Upper lobe of left lung (tissue), 6 donors: ENCODE measurements around the gene PDZK1. TPM values are rescaled to one million over a fixed set of nuclear protein-coding genes. Genes with fewer than 3 reads are reported as not detected.

Experiments
- ATAC-seq, 2 donors: fragments of 200-7000 bp; cut with Tn5 transposase; one replicate each; pipeline ENCODE4 v1.9.1; 2022; ENCODE audit warnings: mild to moderate bottlenecking in 2 of 2, moderate library complexity in 2 of 2; ENCODE audit not compliant: low FRiP score in 2 of 2
- DNase-seq, 2 donors: peaks; one replicate each; pipeline ENCODE4 v3.0.0-alpha.2; 2019 to 2020
- H3K27ac ChIP-seq, 4 donors: fragments of 200-600 bp; sonication (generic); one replicate each; pipeline ENCODE4 v1.5.1; 2016 to 2019
- H3K27me3 ChIP-seq, 4 donors: fragments of 200-600 bp; sonication (generic); one replicate each; pipeline ENCODE4 v1.5.1; 2017 to 2019
- H3K36me3 ChIP-seq, 4 donors: fragments of 200-600 bp; sonication (generic); one replicate each; pipeline ENCODE4 v1.5.1; 2016 to 2019
- H3K4me1 ChIP-seq, 4 donors: fragments of 200-600 bp; sonication (generic); one replicate each; pipeline ENCODE4 v1.5.1; 2018 to 2019
- H3K4me3 ChIP-seq, 4 donors: fragments of 200-600 bp; sonication (generic); one replicate each; pipeline ENCODE4 v1.5.1; 2017 to 2019; ENCODE audit warnings: mild to moderate bottlenecking in 2 of 4, moderate library complexity in 1 of 4
- H3K9me3 ChIP-seq, 4 donors: fragments of 200-600 bp; sonication (generic); one replicate each; pipeline ENCODE4 v1.5.1; 2018 to 2019
- CTCF ChIP-seq, 6 experiments: fragments of 450-650 bp in 4 of 6; fragments of 200-600 bp in 2 of 6; sonication (generic) in 2 of 6; IDR thresholded peaks; one replicate each; pipeline ENCODE4 v1.5.1; 2016 to 2019; ENCODE audit warnings: antibody characterized with exemption in 6 of 6
- EP300 ChIP-seq, 4 donors: sonication (generic); formaldehyde crosslinking; IDR thresholded peaks; one replicate each; pipeline ENCODE4 v1.5.1; 2017; ENCODE audit warnings: antibody characterized with exemption in 4 of 4, control low read depth in 2 of 4
- POLR2A ChIP-seq, 4 donors: fragments of 450-650 bp; IDR thresholded peaks; one replicate each; pipeline ENCODE4 v1.5.1; 2016 to 2017; ENCODE audit warnings: antibody characterized with exemption in 4 of 4, mild to moderate bottlenecking in 2 of 4
- POLR2AphosphoS5 ChIP-seq, 2 donors: sonication (generic); formaldehyde crosslinking; IDR thresholded peaks; one replicate each; pipeline ENCODE4 v1.5.1; 2017; ENCODE audit warnings: antibody characterized with exemption in 2 of 2
- WGBS, 2 donors: methylation state at CpG; one replicate each; pipeline ENCODE4 v1.1.5; 2017 to 2018; 5-methylcytosine and 5-hydroxymethylcytosine counted together
- total RNA-seq, 6 donors: library from RNA; depleted of rRNA in 4 of 6; stranded (reverse); fragments of >200 nt in 4 of 6; gene quantifications; one replicate each; pipeline versions ENCODE4 v1.1.0 to v1.2.1, GENCODE V29; 2016 to 2021
- donor health status: DM: no; HTN: no; CAD: no; lungs with moderate emphysema.
- donor health status: DM: no; HTN: yes; CAD: no; lungs with severe emphysema.

The PDZK1 gene
- total RNA-seq, 6 donors from 2014 or later: 0.31 to 0.49 TPM; not detected in 4

- Histone ChIP-seq H3K27me3 (no peaks in the 10 kb centered on the region), H3K36me3 (no peaks in the 10 kb centered on the region), H3K4me1 (peaks cover 8 to 12% (median 10%) of the 10 kb centered on the region in 4 donors), H3K4me3 (no peak overlapping the region), H3K27ac (no peak overlapping the region), H3K9me3 (no peaks in the 10 kb centered on the region)
- no peak for DNase-seq
- no peak for ATAC-seq
- TF ChIP-seq POLR2A (IDR thresholded peaks at IDR 0.05): no peak
- TF ChIP-seq CTCF (IDR thresholded peaks at IDR 0.05): no peak
- TF ChIP-seq POLR2AphosphoS5 (IDR thresholded peaks at IDR 0.05): no peak
- TF ChIP-seq EP300 (IDR thresholded peaks at IDR 0.05): no peak
- WGBS, 2 donors: 50 to 65% methylated on average over 1 of the region's 1 CpG
Measured at GRCh38 chr1:145717833-145718232, 10.7 kb upstream of the PDZK1 start.

DNA sequence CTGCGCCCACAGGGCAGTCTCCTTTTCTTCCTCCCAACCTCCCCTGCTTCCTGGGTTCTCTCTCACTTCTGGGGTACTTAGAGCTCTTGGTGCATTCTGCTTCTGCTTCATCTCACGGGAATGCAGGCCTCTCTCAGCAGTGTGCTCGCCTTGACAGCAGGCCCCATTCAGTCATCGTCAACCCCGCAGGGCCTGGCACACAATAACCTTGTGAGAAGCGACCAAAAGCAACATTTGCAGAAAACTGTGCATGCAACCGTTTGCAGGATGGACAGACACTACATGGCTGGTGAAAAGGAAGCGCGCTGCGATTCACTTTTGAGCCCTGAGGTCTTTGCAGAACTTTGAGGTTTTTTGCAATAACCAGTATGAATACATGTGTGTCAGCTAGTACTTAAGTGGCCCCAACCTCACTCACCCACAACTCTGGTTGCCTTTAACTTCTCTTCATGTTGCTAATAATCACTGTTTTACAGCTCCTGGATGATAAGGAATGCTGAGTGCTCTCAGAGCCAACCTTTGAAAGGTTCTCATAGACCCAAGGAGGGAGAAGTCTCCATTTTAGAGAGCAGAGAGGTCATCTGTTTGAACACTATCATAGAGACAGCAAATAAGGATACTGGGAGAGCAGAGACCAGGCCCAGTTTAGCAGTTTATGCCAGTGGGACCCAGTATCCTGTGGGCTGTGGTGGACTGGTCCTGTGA lies 9.6 kb upstream of the PDZK1 start:
- WGBS, 2 donors: 70 to 79% methylated on average over 10 of the region's 10 CpGs
- H3K4me3 ChIP-seq: no peak overlapping the region
- no peaks in the 10 kb centered on the region for H3K9me3 ChIP-seq
- TF ChIP-seq POLR2AphosphoS5 (IDR thresholded peaks at IDR 0.05) (no peak), CTCF (IDR thresholded peaks at IDR 0.05) (no peak), EP300 (IDR thresholded peaks at IDR 0.05) (no peak), POLR2A (IDR thresholded peaks at IDR 0.05) (no peak)
- no peaks in the 10 kb centered on the region for H3K27me3 ChIP-seq
- ATAC-seq (no peak), DNase-seq (no peak)
- H3K36me3 ChIP-seq: no peaks in the 10 kb centered on the region
- no peak overlapping the region for H3K27ac ChIP-seq
- peaks cover 8 to 12% (median 10%) of the 10 kb centered on the region in 4 donors for H3K4me1 ChIP-seq

DNA sequence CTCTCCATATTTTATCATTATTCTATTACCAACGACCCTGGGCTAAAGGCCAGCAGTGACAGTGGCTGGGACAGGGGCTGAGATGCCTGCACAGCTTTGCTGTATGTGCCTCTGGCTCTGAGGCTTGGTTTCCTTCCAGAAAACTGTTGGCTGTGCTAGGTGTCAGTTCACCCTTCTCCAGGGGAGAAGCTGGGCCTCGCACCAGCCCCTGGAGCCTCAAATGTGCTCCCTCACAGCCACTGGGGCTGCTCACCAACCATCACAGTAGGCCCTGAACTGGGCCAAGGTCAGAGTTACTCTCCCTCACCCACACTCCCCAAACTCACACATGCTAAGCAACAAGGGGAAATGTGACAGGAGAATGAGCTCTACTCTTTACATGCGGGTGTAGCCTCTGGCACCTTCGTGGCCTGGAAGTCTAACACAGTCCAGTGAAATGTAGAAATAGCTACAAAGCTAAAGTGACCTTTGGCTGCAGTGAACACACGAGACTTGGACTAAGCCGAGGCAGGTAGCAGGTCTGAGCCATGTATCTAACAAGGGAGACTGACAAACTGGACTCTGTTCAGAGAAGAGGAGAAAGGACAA lies 7.5 kb upstream of the PDZK1 start:
- no peak overlapping the region for H3K27ac ChIP-seq
- TF ChIP-seq POLR2A (IDR thresholded peaks at IDR 0.05) (no peak), POLR2AphosphoS5 (IDR thresholded peaks at IDR 0.05) (no peak), CTCF (IDR thresholded peaks at IDR 0.05) (no peak), EP300 (IDR thresholded peaks at IDR 0.05) (no peak)

DNA sequence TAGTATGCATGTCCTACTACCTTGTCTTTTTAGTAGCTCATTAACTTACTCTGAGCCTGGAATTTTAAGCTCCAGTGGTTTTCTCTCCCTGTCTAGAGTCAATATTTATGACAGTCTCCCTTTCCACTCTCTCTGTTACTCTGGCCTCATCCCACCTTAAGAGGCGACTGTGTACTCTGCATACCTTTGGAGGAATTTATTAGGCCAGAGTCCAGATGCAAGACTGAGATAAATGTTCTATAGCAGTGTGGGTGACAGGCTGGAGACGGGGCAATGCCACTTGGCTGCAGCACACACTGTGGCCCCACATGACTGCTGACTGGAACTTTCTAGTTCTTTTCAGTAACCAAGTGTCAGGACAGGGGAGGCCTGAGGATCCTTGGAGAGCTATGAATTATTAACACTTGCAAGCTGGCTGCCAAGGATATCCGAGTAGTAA lies 4.1 kb upstream of the PDZK1 start:
- Histone ChIP-seq H3K4me1 (no peaks in the 10 kb centered on the region), H3K27ac (no peak overlapping the region), H3K9me3 (no peaks in the 10 kb centered on the region), H3K27me3 (no peaks in the 10 kb centered on the region), H3K36me3 (no peaks in the 10 kb centered on the region), H3K4me3 (no peak overlapping the region)
- no peak for TF ChIP-seq POLR2AphosphoS5 (IDR thresholded peaks at IDR 0.05)
- ATAC-seq: no peak
- DNase-seq: no peak
- WGBS, 2 donors: 55 to 76% methylated on average over 3 of the region's 3 CpGs

More for the DNA sequence above, 7.5 kb upstream of the PDZK1 start:
- Histone ChIP-seq H3K27me3 (no peaks in the 10 kb centered on the region), H3K4me3 (no peak overlapping the region), H3K9me3 (no peaks in the 10 kb centered on the region), H3K4me1 (no peaks in the 10 kb centered on the region), H3K36me3 (no peaks in the 10 kb centered on the region)
- ATAC-seq: no peak
- WGBS, 2 donors: 75% methylated on average over 5 to 6 of the region's 6 CpGs
- no peak for DNase-seq

GRCh38 chr1:145710291-145711027 lies 3.3 kb upstream of the PDZK1 start:
- 85 to 87% methylated on average over 4 of the region's 4 CpGs for WGBS, 2 donors
- H3K9me3 ChIP-seq: no peaks in the 10 kb centered on the region
- H3K27ac ChIP-seq: no peak overlapping the region
- H3K36me3 ChIP-seq: no peaks in the 10 kb centered on the region
- ATAC-seq: no peak
- DNase-seq: no peak
- no peak overlapping the region for H3K4me3 ChIP-seq
- no peaks in the 10 kb centered on the region for H3K27me3 ChIP-seq
- TF ChIP-seq EP300 (IDR thresholded peaks at IDR 0.05) (no peak), CTCF (IDR thresholded peaks at IDR 0.05) (no peak), POLR2AphosphoS5 (IDR thresholded peaks at IDR 0.05) (no peak), POLR2A (IDR thresholded peaks at IDR 0.05) (no peak)
- H3K4me1 ChIP-seq: no peaks in the 10 kb centered on the region
